Adrenal gland (tissue), 12 donors: ENCODE data around the gene NF1. TPM values are rescaled to one million over a fixed set of nuclear protein-coding genes. Genes with fewer than 3 reads are reported as not detected.
A peak's percentile ranks its signal among the peaks of the same experiment; 100 is the strongest.
"Not testable (repeated sequence)": the region's sequence is repeated elsewhere in the genome, so short reads cannot be mapped to it uniquely, and the experiment has no call there.

Experiments
- DNase-seq, 7 donors: peaks; one replicate each; pipeline ENCODE4 v3.0.0-alpha.2; 2019 to 2020
- H3K27ac ChIP-seq, 5 donors: fragments of 200-600 bp; sonication (generic) in 4 of 5; 1 replicate in 3 of 5; 2 replicates in 2 of 5; pipeline versions ENCODE4 v1.5.1 to v1.8.0; 2016 to 2020; ENCODE audit warnings: mild to moderate bottlenecking in 1 of 5
- H3K27me3 ChIP-seq: fragments of 200-600 bp; 2 replicates; pipeline ENCODE4 v1.8.0; 2021
- H3K36me3 ChIP-seq, 2 donors: fragments of 200-600 bp; replicated peaks in 1 of 2; 1 replicate in 1 of 2; 2 replicates in 1 of 2; pipeline versions ENCODE4 v1.5.1 to v1.8.0; 2018 to 2022
- H3K4me1 ChIP-seq, 2 donors: fragments of 200-600 bp; replicated peaks in 1 of 2; 1 replicate in 1 of 2; 2 replicates in 1 of 2; pipeline versions ENCODE4 v1.5.1 to v1.8.0; 2018 to 2021
- H3K4me3 ChIP-seq, 4 donors: fragments of 200-600 bp; sonication (generic) in 3 of 4; one replicate each; pipeline ENCODE4 v1.5.1; 2016 to 2018
- H3K9me3 ChIP-seq, 3 donors: fragments of 200-600 bp; sonication (generic) in 1 of 3; replicated peaks in 1 of 3; 1 replicate in 2 of 3; 2 replicates in 1 of 3; pipeline versions ENCODE4 v1.5.1 to v1.8.0; 2016 to 2021
- POLR2A ChIP-seq, 2 donors: fragments of 450-650 bp; IDR thresholded peaks; one replicate each; pipeline ENCODE4 v1.6.1; 2017; ENCODE audit warnings: antibody characterized with exemption in 2 of 2, mild to moderate bottlenecking in 2 of 2, moderate library complexity in 1 of 2
- WGBS, 4 donors: extraction: QIAGEN DNeasy Blood & Tissue Kit in 2 of 4; methylation state at CpG; one replicate each; pipeline versions ENCODE4 v1.1.5 to v1.1.7; 2013 to 2017; 5-methylcytosine and 5-hydroxymethylcytosine counted together
- intact Hi-C, 2 donors: fragments of 100-400 bp; cut with DNase I; formaldehyde crosslinking; loops; one replicate each; pipeline versions ENCODE4 v1.14.1 to v1.15.0; 2022 to 2023
- polyA plus RNA-seq, 3 donors: library from polyadenylated mRNA; stranded (reverse); fragments of 200-250 nt in 2 of 3; fragments of 350-450 nt in 1 of 3; fragmentation: Illumina TruSeq in 1 of 3; extraction: RNeasy Lipid Tissue Mini Kit (QIAGEN cat#74804) in 1 of 3; gene quantifications; one replicate each; pipeline ENCODE4 v1.2.3, GENCODE V29; 2013 to 2014
- total RNA-seq, 9 donors: library from RNA; depleted of rRNA in 4 of 9; stranded (reverse); fragments of >200 nt in 4 of 9; fragments of 120-200 nt in 1 of 9; fragmentation: NEBNext Ultra II Directional in 1 of 9; extraction: Animal tissue kit (Norgen Biotek cat#: 25700) in 1 of 9; gene quantifications; one replicate each; pipeline versions ENCODE4 v1.1.0 to v1.2.4, GENCODE V29; 2013 to 2023
- TF ChIP-seq, protein P1 (sequence below), 6 experiments: fragments of 450-650 bp in 4 of 6; fragments of 200-600 bp in 2 of 6; sonication (generic) in 1 of 6; IDR thresholded peaks; 1 replicate in 5 of 6; 2 replicates in 1 of 6; pipeline versions ENCODE4 v1.5.1 to v1.8.0; 2016 to 2021; ENCODE audit warnings: antibody characterized with exemption in 6 of 6, mild to moderate bottlenecking in 2 of 6, moderate library complexity in 1 of 6
- donor health status: healthy with polysubstance abuse.
- donor health status: Bipolar disorder and iron deficiency.
- donor health status: DM: yes; HTN: yes; CAD: no.
- donor health status: DM: no; HTN: no; CAD: no.
- donor health status: DM: no; HTN: no; CAD: no.
- donor health status: DM: yes; HTN: yes; CAD: no.

The NF1 gene
- total and polyA plus RNA-seq, 12 donors = 8.8 to 91.3 (median 53.5) TPM

DNA sequence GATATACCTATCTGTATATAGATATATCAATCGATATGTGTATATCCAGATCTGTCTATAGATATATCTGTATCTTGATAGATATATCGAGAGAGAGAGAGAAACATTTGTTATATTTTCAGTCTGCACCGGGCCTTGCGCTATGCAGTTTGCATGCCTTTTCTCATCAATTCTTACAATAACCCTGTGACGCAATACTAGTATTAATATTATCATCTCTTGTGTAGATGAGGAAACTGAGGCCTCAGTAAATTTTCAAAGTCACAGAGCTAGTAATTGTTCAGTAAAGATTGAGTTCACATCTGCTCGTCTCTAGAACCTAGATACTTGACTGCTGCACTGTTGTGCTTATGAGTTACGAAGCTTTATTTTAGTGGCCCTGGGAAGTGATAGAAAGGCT, 77.6 kb downstream of the NF1 start:
- WGBS, 4 donors = 97 to 98% (median 98%) methylated on average over 7 of the region's 7 CpGs
- Histone ChIP-seq H3K4me1 (no peaks in the 10 kb centered on the region), H3K27me3 (no peaks in the 10 kb centered on the region), H3K9me3 (no peaks in the 10 kb centered on the region), H3K4me3 (no peak overlapping the region), H3K36me3 (no peaks in the 10 kb centered on the region), H3K27ac (no peak overlapping the region)
- TF ChIP-seq, protein P1, sequence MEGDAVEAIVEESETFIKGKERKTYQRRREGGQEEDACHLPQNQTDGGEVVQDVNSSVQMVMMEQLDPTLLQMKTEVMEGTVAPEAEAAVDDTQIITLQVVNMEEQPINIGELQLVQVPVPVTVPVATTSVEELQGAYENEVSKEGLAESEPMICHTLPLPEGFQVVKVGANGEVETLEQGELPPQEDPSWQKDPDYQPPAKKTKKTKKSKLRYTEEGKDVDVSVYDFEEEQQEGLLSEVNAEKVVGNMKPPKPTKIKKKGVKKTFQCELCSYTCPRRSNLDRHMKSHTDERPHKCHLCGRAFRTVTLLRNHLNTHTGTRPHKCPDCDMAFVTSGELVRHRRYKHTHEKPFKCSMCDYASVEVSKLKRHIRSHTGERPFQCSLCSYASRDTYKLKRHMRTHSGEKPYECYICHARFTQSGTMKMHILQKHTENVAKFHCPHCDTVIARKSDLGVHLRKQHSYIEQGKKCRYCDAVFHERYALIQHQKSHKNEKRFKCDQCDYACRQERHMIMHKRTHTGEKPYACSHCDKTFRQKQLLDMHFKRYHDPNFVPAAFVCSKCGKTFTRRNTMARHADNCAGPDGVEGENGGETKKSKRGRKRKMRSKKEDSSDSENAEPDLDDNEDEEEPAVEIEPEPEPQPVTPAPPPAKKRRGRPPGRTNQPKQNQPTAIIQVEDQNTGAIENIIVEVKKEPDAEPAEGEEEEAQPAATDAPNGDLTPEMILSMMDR (IDR thresholded peaks at IDR 0.05) = no peak
- TF ChIP-seq POLR2A (IDR thresholded peaks at IDR 0.05) = no peak
- no peak for DNase-seq
- intact Hi-C loops = no loop called here

DNA sequence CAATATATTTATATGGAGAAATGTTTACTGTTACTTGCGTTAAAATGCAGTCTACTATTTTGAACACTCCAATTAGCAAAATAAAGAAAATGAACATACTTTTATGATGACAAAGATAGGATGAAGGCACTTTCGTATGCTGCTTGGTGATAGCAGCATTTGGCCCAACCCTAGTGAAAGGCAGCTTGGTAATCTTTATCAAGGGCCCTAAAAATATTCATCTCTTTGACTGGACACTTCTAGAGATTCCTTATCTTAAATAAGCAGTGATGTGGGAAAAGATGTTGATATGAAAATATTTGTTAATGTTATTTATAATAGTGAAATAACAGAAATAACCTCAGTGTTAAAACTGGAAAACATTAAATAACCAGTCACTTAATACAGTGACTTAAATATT, 79.4 kb downstream of the NF1 start:
- Histone ChIP-seq H3K36me3 (no peaks in the 10 kb centered on the region), H3K9me3 (no peaks in the 10 kb centered on the region), H3K4me3 (no peak overlapping the region), H3K27me3 (no peaks in the 10 kb centered on the region), H3K27ac (no peak overlapping the region), H3K4me1 (no peaks in the 10 kb centered on the region)
- DNase-seq = no peak
- WGBS, 4 donors = 94 to 97% (median 95%) methylated on average over 2 of the region's 2 CpGs
- intact Hi-C loops = no loop called here
- TF ChIP-seq, protein P1 (IDR thresholded peaks at IDR 0.05) = no peak
- no peak for TF ChIP-seq POLR2A (IDR thresholded peaks at IDR 0.05)

DNA sequence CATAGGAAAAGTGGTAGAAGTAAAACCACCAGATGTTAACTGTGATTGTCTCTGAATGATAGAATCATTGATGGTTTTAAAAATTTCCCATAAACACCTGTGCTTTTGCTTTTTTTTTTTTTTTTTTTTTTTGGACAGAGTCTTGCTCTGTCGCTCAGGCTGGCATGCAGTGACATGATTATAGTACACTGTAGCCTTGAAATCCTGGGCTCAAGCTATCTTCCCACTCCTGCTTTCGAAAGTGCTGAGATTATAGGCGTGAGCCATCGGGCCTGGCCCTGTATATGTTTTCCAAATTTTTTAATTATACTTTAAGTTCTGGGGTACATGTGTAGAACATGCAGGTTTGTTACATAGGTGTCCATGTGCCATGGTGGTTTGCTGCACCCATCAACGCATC, 80.5 kb downstream of the NF1 start:
- H3K4me3 ChIP-seq = no peak overlapping the region
- H3K36me3 ChIP-seq = no peaks in the 10 kb centered on the region
- WGBS, 4 donors = 52 to 73% (median 53%) methylated on average over 5 of the region's 5 CpGs
- TF ChIP-seq, protein P1 (IDR thresholded peaks at IDR 0.05) = no peak
- no peak for TF ChIP-seq POLR2A (IDR thresholded peaks at IDR 0.05)
- intact Hi-C loops = no loop called here
- no peaks in the 10 kb centered on the region for H3K27me3 ChIP-seq
- H3K9me3 ChIP-seq = no peaks in the 10 kb centered on the region
- no peaks in the 10 kb centered on the region for H3K4me1 ChIP-seq
- DNase-seq = peak in 4 of 7 donors; percentile 38 to 61 (median 43)
- H3K27ac ChIP-seq = no peak overlapping the region

DNA sequence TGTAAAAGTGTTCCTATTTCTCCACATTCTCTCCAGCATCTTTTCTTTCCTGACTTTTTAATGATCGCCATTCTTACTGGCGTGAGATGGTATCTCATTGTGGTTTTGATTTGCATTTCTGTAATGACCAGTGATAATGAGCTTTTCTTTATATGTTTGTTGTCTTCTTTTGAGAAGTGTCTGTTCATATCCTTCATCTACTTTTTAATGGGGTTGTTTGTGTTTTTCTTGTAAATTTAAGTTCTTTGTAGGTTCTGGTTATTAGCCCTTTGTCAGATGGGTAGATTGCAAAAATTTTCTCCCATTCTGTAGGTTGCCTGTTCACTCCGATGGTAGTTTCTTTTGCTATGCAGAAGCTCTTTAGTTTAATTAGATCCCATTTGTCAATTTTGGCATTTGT, 81.4 kb downstream of the NF1 start:
- H3K4me1 ChIP-seq, H3K27me3 ChIP-seq, DNase-seq, H3K4me3 ChIP-seq, H3K36me3 ChIP-seq, H3K9me3 ChIP-seq, H3K27ac ChIP-seq, intact Hi-C loops: not testable (repeated sequence)
- WGBS, 4 donors = 96 to 99% (median 97%) methylated on average over 3 of the region's 3 CpGs

DNA sequence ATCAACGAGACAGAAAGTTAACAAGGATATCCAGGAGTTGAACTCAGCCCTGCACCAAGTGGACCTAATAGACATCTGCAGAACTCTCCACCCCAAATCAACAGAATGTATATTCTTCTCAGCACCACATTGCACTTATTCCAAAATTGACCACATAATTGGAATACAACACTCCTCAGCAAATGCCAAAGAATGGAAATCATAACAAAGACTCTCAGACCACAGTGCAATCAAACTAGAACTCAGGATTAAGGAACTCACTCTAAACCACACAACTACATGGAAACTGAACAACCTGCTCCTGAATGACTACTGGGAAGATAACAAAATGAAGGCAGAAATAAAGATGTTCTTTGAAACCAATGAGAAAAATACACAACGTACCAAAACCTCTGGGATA, 84.2 kb downstream of the NF1 start:
- H3K4me1 ChIP-seq, DNase-seq, H3K27me3 ChIP-seq, H3K36me3 ChIP-seq, H3K9me3 ChIP-seq, intact Hi-C loops, H3K4me3 ChIP-seq, H3K27ac ChIP-seq: not testable (repeated sequence)
- 94 to 100% (median 98%) methylated on average over 1 to 2 of the region's 2 CpGs for WGBS, 4 donors
